Activated T-helper 1 cell treated with Interleukin-2 at 50 U/mL for 16 hours (primary cell): ENCODE measurements around the gene DUOX1.
"Not testable (repeated sequence)": the region's sequence is repeated elsewhere in the genome, so short reads cannot be mapped to it uniquely, and the experiment has no call there.

Experiments used
- DNase-seq: peaks from one replicate; pipeline ENCODE4 v3.0.0-alpha.2; 2020; ENCODE audit warnings: low read depth

Gene DUOX1

DNA sequence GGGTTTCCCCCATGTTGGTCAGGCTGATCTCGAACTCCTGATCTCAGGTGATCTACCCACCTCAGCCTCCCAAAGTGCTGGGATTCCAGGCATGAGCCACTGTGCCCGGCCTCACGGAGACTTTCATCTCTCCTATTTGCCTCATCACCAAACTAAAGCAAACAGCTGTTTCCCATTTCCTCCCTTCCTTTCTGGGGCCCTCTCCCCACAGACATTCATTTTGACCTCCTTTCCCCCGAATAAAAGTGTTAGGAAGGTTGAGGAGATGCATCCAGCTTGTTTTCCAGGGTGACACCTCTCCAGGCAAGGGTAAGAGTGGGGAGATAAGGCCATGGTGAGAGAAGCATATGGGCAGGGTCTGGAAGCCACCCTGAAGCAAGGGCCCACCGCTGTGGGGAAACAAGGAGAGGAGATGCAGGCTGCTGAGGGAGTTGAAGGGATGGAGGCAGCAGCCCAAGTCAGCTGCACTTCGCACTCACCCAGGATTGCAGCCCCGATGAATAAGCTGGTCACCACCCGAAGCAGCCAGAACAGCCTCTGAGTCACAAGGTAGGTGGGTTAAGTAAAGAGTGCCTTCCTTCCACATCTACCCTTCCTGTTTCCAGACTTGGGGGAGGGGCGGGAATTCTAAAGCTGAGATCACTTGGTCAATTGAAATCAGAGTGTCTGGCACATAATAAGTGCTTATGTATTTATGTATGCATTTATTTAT is 7.9 kb upstream of the DUOX1 start:
- DNase-seq = no peak

DNA sequence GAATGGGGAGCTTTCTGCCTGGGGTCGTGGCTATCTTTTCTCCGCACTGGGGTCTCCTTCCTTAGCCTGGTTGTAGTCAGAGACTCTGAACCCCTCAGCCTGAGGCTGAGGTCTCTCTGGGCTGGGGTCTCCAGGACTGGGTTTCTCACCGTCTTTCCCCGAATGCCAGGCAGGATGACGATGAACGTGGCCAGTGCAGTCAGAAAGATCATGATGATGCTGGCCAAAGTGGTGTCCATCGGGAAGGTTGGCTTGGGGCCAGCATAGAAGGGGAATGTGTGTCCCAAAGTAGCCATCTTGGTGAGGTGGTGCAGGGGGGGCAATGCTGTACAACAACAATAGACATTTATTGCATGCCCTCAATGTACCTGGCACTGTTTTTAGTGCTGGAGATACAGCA is 7.1 kb upstream of the DUOX1 start:
- DNase-seq = no peak

DNA sequence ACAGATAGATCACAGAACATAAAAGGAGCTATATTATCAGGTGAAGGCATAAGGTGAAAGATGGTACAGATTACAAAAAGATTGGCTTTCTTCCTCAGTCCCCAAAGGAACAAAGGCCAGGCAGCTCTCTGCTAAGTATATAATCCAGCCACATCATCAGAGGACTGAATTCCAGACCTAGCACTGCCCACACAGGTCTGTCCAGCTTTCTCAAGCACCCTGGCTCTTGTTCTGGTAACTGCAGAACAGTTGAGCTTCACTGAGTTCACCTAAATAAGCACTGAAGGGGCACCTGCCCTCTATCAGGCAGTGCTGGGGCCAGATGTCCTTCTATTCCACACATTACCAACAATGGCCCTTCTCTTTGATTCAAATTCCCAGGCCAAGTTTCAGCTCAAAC is 6.4 kb upstream of the DUOX1 start:
- no peak for DNase-seq

DNA sequence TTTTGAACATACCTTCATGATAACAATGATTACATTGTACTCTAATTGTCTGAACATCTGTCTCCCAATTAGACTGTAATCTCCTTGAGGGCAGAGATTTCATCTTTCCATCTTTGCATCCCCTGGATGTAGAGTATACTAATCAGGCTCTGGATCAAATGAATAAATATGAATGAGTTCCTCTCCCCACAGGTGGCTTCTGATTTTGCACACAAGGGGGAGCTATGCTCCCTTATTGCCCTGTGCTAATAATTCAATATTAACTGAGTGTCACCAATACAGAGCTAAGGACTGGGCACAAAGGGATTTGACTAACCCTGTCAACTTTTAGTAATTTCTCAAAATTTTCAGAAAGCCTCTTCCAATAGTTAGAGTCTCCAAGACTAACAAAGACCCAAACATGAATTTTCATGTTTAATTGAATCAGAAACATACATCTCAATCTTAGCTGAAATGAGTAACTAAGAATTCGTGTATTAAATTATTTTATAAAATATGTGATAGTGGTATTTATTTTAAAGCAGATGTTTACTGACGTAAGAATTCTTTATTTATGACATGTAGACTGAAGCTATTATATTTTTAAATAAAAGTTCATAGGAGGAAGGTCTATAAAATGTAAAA is 3.1 kb upstream of the DUOX1 start:
- DNase-seq = no peak

DNA sequence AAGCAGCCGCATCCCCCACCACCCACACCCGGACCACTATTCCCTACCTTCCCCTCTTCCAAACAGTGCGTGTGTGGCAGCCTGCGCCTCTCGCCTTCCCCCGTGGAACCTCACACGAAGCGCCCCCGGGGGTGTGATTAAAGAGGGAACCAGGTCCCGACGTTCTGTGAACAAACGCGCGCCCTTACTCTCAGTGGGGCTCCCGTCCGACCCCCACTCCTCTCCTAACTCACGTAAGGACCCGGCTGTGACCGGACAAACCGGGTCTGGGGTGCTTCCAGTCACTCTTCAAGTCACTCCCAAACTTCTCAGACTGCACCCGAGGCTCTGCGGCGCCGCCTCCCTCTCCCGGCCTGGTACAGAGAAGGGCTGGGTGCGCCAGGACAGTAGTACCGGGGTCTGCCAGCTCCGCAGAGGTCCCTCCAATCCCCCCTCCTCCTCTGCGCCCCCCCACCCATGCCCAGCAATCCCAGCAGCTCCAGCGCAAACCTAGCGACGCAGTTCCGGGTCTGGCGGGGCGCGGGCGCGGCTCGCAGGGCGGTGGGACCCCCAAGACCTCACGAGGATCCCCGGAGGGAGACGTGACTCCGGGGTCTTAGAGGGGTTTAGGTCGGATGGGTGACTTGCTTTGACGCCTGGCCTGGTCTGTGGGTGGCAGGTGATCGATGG is 689 bp upstream of the DUOX1 start:
- DNase-seq = no peak

DNA sequence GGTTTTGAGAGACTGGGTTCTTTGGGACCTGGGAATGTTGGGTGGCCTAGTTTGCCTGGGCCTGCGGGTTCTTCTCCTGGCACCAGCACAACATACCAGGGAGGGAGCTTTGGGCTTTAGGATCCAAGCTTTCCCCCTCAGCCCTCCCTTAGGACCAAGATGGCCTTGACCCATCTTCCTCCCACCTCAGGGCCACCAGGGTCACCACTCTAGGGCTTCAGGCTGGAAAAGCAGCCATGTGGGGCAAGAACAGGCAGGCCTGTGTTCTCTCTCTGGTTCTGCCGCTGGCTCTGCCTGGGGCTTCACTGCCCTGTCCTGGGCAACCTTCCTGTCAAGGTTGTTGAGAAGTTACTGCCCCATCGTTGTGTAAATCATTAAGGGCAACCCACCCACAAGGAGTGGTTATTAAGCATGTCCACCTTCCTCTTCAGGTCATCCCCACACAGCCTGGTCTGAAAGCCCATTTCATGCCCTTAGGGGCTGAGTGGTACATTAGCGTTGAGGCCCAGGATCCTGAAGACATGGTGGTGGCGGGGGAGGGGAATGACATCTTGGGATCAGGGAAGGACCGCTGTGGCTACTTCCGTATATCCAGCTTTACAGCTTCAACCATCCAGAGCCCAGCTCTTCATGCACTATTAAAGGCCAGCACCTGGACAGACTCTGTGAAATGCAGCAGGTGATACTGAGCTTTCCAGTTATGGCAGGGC is 652 bp downstream of the DUOX1 start:
- DNase-seq = no peak

DNA sequence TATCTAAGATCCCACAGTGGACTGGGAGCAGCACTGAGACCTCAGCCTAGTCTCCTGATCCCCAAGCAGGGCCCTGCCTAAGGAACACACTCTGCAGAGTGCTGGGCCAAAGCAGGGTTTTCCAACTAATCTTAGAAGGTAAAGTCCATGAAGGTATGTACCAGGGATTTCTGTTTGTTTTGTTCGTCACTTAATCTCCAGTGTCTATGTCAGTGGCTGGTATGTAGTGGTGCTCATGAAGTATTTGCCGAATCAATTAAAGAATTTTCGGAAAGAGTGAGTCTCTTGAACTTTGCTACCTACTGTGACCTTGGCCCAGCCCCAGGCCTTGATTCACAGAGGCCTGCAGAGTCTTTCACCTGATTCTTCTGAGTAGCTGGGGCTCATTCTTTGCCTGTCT is 1.7 kb downstream of the DUOX1 start:
- DNase-seq = no peak

DNA sequence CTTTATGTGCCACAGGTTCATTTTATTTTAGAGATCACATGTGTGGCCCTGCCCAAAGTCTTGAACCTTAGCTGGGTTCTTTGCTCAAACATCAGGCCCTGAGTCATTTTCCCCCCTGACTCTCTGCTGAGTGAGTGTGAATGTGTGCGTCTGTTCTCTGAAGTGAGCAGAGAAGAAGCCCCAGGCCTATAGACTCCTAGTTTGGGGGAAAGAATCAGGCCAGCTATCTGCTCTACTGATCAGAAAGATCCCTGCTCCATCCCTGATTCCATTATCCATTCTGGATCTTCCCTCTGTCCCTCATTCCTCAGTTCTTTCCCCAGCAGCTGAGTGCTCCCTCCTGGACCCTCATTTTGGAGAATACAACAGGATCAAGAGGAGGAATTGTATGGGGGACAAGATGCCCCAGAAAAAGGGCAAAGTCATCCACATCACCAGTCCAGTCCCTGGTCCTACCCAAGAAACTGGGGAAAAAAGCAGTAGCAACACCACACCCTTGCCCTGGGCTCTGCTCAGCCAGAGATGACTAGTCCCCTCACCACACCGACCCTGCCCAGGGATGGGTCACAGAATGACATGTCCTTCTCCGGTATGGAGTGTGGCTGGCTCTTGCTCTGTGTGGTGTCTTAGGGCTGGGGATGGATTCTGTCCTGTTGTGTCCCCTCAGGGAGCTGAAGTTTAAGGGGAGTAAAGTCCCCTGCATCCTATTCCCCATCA is 3.2 kb downstream of the DUOX1 start:
- no peak for DNase-seq

DNA sequence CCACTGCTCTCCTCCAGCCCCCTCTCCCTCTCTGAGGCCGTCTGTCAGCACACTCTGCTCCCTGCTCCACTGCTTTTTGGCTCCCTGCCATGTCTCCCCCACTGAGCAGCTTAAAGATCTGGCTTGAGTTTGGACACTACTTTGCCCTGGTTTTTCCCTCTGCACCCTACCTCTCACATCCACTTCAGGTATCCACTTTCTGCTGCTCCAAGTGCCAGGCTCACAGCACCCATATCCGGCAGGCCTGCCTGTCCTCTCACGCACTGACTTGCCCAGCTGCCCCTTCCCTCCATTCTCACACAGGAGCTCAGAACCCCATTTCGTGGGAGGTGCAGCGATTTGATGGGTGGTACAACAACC is 3.7 kb downstream of the DUOX1 start:
- no peak for DNase-seq

DNA sequence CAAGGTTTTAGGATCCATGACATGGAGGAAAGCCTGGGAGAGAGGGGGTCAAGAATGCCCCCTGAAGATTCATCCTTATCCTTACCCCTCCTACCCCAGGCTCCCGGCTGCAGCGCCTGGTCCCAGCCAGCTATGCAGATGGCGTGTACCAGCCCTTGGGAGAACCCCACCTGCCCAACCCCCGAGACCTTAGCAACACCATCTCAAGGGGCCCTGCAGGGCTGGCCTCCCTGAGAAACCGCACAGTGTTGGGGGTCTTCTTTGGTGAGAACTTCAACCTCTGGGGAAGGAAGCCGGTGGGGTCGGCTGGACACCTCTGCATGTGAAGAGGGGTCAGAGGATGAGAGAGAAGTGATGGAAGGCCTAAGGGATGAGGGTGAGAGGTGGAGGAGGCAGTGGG is 4.3 kb downstream of the DUOX1 start:
- no peak for DNase-seq

DNA sequence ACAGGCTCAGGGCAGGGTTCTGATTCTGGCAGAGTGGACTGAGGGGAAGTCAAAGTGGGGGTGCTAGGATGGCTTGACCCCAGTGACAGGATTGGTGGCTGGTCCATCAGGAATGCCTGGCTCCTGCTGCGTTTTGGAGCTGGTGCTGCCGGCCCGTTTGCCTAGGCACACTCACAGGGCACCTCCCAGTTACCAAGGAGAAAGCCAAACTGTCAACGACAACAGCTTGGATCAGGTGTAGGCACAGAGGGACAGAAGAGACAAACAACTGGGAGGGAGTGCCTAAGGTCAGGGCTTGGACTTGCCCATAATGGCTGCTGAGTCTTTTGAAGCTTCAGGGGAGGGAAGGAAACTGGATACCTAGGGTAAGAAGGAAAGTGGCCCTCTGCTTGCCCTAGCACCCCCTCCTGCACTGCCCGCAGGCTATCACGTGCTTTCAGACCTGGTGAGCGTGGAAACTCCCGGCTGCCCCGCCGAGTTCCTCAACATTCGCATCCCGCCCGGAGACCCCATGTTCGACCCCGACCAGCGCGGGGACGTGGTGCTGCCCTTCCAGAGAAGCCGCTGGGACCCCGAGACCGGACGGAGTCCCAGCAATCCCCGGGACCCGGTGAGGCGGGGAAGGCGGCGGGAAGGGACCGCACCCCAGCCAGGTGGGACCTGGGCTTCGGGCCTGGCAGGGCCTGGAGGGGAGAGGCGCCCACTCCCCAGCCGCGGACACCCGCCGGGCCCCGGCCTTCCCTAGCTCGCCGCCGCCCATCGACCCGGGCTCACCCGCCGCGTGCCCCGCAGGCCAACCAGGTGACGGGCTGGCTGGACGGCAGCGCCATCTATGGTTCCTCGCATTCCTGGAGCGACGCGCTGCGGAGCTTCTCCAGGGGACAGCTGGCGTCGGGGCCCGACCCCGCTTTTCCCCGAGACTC is 5.1 kb downstream of the DUOX1 start:
- no peak for DNase-seq

DNA sequence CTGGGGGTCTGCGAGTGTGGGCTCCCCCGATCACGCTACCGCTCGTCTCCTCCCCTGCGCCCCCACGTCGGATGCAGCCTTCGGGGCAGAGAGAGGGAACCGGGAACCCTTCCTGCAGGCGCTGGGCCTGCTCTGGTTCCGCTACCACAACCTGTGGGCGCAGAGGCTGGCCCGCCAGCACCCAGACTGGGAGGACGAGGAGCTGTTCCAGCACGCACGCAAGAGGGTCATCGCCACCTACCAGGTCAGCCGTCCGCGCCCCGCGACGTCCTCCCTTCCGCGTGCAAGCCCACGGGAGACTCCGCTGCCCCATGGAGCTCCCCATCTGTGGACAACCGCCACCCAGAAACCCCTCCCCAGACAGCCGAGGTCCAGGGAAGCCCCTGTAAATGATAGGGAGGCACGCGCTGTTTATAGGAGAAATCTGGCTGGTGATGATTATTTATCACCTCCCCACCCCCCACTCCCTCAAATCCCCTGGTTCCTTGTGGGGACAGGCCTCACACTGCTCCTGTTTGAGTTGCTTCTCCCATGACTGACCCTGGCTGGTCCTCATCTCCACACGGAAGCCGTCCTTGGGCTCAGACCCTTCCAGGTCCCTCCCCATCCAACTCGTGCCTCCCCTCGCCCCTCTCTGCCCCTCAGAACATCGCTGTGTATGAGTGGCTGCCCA is 6.0 kb downstream of the DUOX1 start:
- not testable (repeated sequence) for DNase-seq

DNA sequence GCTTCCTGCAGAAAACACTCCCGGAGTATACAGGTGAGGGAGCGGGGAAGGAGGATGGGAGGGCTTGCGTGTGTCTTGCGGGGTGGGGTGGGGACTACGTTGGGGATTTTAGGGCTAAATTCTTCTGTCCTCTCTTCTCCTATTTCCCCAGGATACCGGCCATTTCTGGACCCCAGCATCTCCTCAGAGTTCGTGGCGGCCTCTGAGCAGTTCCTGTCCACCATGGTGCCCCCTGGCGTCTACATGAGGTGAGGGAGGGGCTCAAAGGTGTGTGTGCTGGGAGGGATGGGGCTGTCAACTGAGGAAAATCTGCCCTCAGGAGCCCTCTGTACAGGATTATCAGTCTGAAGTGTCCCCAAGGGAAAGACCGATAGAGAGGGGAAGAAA is 6.6 kb downstream of the DUOX1 start:
- no peak for DNase-seq

DNA sequence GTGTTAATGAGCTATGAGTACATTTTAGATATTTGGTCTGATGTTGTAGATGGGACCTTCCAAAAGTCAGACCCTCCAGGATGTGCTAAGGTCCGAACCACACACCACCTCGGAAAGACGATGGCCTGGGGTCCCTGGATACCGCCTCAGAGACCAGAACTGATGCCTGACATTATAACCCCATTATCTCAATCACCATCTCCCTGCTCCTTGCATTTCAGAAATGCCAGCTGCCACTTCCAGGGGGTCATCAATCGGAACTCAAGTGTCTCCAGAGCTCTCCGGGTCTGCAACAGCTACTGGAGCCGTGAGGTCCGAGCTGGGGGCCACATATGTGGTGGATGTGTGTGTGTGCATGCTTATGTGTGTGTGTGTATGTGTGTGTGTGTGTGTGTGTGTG is 7.9 kb downstream of the DUOX1 start:
- no peak for DNase-seq

DNA sequence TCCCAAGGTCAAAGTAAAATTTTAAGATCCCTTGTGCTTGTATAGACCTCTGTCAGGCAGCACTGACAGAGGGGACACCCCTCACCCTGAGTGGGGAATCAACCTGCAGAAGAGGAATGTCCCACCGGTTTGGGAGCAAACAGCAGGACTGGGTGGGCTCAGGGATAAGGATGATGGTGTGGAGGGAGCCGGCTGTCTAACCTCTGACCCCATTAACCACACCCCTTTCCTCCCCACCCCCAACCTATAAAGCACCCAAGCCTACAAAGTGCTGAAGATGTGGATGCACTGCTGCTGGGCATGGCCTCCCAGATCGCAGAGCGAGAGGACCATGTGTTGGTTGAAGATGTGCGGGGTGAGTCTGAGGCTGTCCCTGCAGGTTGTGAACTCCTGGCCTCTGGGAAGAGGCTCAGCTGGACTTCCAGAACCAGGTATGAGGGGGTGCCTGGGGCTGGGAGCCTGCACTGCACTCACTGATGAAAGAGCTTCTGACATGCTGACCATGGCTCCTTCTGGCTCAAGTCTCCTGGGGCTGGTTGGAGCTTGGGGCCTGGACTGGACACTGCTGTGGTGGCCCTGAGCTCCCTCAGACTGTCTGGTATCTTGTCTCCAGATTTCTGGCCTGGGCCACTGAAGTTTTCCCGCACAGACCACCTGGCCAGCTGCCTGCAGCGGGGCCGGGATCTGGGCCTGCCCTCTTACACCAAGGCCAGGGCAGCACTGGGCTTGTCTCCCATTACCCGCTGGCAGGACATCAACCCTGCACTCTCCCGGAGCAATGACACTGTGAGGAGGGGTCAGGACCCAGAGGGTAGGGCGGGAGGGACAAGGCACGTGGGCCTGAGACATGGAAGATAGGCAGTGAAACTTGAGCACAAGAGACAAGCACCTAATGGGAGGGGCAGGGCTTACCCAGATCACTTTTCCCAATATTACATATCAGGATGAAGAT is 9.3 kb downstream of the DUOX1 start:
- DNase-seq = no peak

DNA sequence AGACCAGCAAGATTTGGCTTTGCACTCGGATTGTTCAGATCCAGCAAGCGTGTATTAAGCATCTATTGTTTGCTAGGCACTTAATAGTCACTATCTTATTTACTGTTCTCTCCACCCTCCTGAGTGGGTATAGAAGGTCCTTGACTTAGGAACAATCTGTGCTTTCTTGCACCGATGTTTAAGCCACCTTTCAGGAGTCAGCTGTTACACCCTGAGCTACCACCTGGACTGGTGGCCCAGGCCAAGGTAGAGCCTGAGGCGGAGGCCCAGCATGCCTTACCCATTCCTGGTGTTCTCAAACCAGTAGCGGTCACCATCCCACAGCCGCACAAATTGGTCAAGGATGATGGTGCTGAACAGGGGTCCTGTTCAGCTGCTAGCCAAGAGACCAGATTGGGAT is 10.0 kb downstream of the DUOX1 start:
- no peak for DNase-seq

DNA sequence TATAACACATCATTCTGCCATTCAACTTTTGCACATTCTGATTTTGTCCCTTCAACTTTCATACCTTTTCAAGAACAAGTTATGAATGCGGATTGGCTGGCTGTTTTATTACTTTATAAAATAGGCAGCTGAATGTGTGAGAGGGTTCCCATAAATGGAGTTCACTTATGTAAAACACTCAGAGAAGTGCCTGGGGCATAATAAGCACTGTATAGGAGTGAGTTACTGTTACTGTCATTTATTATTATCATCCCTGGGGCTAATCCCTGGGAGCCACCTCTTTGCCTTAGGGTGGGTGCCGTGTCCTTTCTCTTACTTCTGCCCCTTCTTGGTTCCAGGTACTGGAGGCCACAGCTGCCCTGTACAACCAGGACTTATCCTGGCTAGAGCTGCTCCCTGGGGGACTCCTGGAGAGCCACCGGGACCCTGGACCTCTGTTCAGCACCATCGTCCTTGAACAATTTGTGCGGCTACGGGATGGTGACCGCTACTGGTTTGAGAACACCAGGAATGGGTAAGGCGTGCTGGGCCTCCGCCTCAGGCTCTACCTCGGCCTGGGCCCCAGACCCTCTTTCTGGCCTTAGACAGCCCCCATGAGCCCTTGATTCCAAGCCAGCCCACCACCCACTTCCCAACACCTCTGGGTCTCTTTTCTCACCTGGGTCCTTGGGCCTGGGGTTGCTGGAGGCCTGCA is 10.9 kb downstream of the DUOX1 start:
- DNase-seq = no peak

DNA sequence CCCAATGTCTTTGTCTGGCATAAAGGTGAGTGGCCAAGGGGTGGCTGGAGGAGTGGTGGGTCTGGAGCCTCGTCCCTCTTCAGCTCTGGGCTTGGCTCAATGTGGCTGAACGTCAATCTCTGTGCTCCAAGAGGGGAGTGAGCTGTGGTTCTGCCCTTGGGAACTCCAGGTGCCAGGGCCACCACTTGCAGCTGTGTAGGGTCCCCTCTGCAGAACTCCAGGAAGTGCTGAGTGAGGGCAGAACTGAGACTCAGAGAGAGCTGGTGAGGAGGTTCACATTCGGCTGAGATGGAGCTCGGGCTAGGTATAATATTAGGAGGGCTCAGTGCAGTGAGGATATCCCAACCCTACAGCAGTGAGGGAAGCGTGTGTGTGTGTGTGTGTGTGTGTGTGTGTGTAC is 11.6 kb downstream of the DUOX1 start:
- no peak for DNase-seq

DNA sequence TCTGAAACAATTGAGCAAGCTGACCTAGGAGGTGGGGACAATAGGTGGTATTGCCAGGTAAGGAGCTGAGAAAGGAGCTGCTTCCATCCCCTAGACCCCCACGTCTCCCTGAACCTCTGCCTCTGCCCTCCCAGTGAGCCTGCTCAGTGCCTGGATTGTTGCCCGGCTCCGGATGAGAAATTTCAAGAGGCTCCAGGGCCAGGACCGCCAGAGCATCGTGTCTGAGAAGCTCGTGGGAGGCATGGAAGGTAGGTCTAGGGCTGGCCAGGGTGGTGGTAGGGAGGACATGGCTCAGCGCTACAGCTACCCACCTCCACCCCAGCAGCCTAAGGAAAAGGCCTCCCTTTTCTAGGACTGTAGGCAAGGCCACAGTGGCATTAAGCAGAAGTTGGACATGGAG is 13.3 kb downstream of the DUOX1 start:
- no peak for DNase-seq
